GM19468 (cell line): ENCODE results near the gene DGKA.
"Not testable (repeated sequence)": the region's sequence is repeated elsewhere in the genome, so short reads cannot be mapped to it uniquely, and the experiment has no call there.

Experiments
- ATAC-seq: cut with Tn5 transposase; IDR thresholded peaks from one replicate; pipeline ENCODE4 v1.9.1; 2021; ENCODE audit warnings: mild to moderate bottlenecking, moderate library complexity, moderate number of reproducible peaks; ENCODE audit not compliant: unreplicated experiment; ENCODE audit errors: extremely low read depth

DGKA gene

GRCh38 chr12:55930771-55931316, at the start of gene DGKA:
DGKA (plus strand) TSS chr12:55931162; CDS start chr12:55936504, 5,342 bp downstream.
- no peak for ATAC-seq

- no peak for ATAC-seq
Measured at GRCh38 chr12:55885113-55885512, 45.8 kb upstream of the DGKA start.

GRCh38 chr12:55891310-55891709, 39.7 kb upstream of the DGKA start:
- ATAC-seq: no peak

- no peak for ATAC-seq
Measured at GRCh38 chr12:55893723-55894122, 37.2 kb upstream of the DGKA start.

- ATAC-seq: no peak
Measured at GRCh38 chr12:55899082-55899481, 31.9 kb upstream of the DGKA start.

- ATAC-seq: no peak
Measured at GRCh38 chr12:55901881-55902490, 29.0 kb upstream of the DGKA start.

GRCh38 chr12:55906056-55906455, 24.9 kb upstream of the DGKA start:
- ATAC-seq: no peak

- ATAC-seq: no peak
Measured at GRCh38 chr12:55908726-55909512, 22.0 kb upstream of the DGKA start.

- ATAC-seq: no peak
Measured at GRCh38 chr12:55909513-55909884, 21.5 kb upstream of the DGKA start.

- ATAC-seq: no peak
Measured at GRCh38 chr12:55912908-55913307, 18.1 kb upstream of the DGKA start.

GRCh38 chr12:55915482-55915859, 15.5 kb upstream of the DGKA start:
- ATAC-seq: no peak

GRCh38 chr12:55919032-55919431, 11.9 kb upstream of the DGKA start:
- ATAC-seq: not testable (repeated sequence)

- no peak for ATAC-seq
Measured at GRCh38 chr12:55922126-55922525, 8.8 kb upstream of the DGKA start.

- ATAC-seq: not testable (repeated sequence)
Measured at GRCh38 chr12:55923648-55924047, 7.3 kb upstream of the DGKA start.

- ATAC-seq: no peak
Measured at GRCh38 chr12:55925371-55925770, 5.6 kb upstream of the DGKA start.

GRCh38 chr12:55925870-55926737, 4.9 kb upstream of the DGKA start:
- ATAC-seq: no peak

GRCh38 chr12:55926738-55927587, 4.0 kb upstream of the DGKA start:
- peak; percentile 33 for ATAC-seq

- ATAC-seq: no peak
Measured at GRCh38 chr12:55927588-55928502, 3.1 kb upstream of the DGKA start, which contains the start of gene PYM1. PYM1 (minus strand) TSS chr12:55927894; CDS start chr12:55927761, 133 bp downstream.
